Endothelial cell of umbilical vein (primary cell): ENCODE measurements around the gene WSB1. TPM values are rescaled to one million over a fixed set of nuclear protein-coding genes. Genes with fewer than 3 reads are reported as not detected.

Experiments
- BruUV-seq: library from RNA; stranded (reverse); fragments of 400-500 nt; replicated peaks from 2 replicates; lab custom pipeline; 2021; lab: Mats Ljungman, UMichigan
- CTCF ChIA-PET: fragments of 300-600, 350-600 bp; sonication (Branson Sonifier 250); formaldehyde crosslinking; loops from one replicate; lab custom pipeline; 2021; ENCODE audit warnings: antibody characterized with exemption, inconsistent platforms; lab: Charles Lee
- POLR2A ChIA-PET: fragments of 300-600, 350-600 bp; sonication (Branson Sonifier 250); formaldehyde crosslinking; loops from one replicate; lab custom pipeline; 2021; ENCODE audit warnings: antibody characterized with exemption, inconsistent platforms; lab: Charles Lee
- DNase-seq: peaks from one replicate; pipeline ENCODE4 v3.0.0-alpha.2; 2011; ENCODE audit warnings: low read depth, low spot score
- FAIRE-seq: peaks from 2 replicates; lab custom pipeline; 2011; peaks lifted over from hg19 to GRCh38; lab: Jason Lieb, UNC
- H2AFZ ChIP-seq: 2 replicates; pipeline ENCODE4 v1.6.0; 2012; ENCODE audit warnings: low read depth, low read length, control low read depth, inconsistent platforms
- H3K27ac ChIP-seq: 2 replicates; pipeline ENCODE4 v1.5.1; 2011; ENCODE audit warnings: low read depth, mild to moderate bottlenecking, control low read depth, low read length, moderate library complexity; ENCODE audit not compliant: insufficient read depth
- H3K27me3 ChIP-seq, 2 experiments: 2 replicates each; pipeline versions ENCODE4 v1.6.0 to v1.6.1; 2011; ENCODE audit warnings: low read length in 2 of 2, mixed read lengths in 1 of 2; ENCODE audit not compliant: control insufficient read depth in 2 of 2, insufficient read depth in 2 of 2
- H3K36me3 ChIP-seq, 2 experiments: 2 replicates in 1 of 2; 3 replicates in 1 of 2; pipeline ENCODE4 v1.5.1; 2011; ENCODE audit warnings: low read length in 2 of 2, mild to moderate bottlenecking in 1 of 2, moderate library complexity in 1 of 2; ENCODE audit not compliant: control insufficient read depth in 2 of 2, insufficient read depth in 2 of 2; ENCODE audit errors: extremely low read depth in 1 of 2
- H3K4me1 ChIP-seq: 3 replicates; pipeline ENCODE4 v1.5.1; 2011; ENCODE audit warnings: mild to moderate bottlenecking, low read length; ENCODE audit not compliant: control insufficient read depth, insufficient read depth; ENCODE audit errors: extremely low read depth
- H3K4me2 ChIP-seq: 2 replicates; pipeline ENCODE4 v1.6.1; 2011; ENCODE audit warnings: low read length, control low read depth, mixed read lengths; ENCODE audit not compliant: insufficient read depth
- H3K4me3 ChIP-seq, 3 experiments: fragments of 200-600 bp in 1 of 3; sonication (generic), shearing (Covaris generic) in 1 of 3; replicated peaks in 1 of 3; 2 replicates each; pipeline ENCODE4 v1.5.1; 2011 to 2016; ENCODE audit warnings: control low read depth in 3 of 3, low read length in 3 of 3, mild to moderate bottlenecking in 2 of 3, inconsistent platforms in 1 of 3, low read depth in 1 of 3, moderate library complexity in 1 of 3; ENCODE audit not compliant: insufficient read depth in 1 of 3
- H3K79me2 ChIP-seq: 2 replicates; pipeline ENCODE4 v1.6.0; 2012; ENCODE audit warnings: low read length, inconsistent platforms; ENCODE audit not compliant: control insufficient read depth, insufficient read depth
- H3K9ac ChIP-seq: replicated peaks from 2 replicates; pipeline ENCODE3; 2011; ENCODE audit warnings: low read length, control low read depth; ENCODE audit not compliant: insufficient read depth; ENCODE audit errors: extremely low read depth
- H3K9me1 ChIP-seq: replicated peaks from 3 replicates; pipeline ENCODE4 v1.6.0; 2011; ENCODE audit warnings: mild to moderate bottlenecking, low read length; ENCODE audit not compliant: control insufficient read depth, insufficient read depth; ENCODE audit errors: extremely low read depth
- H3K9me3 ChIP-seq: replicated peaks from 2 replicates; pipeline ENCODE4 v1.5.1; 2012; ENCODE audit warnings: low read length, inconsistent platforms; ENCODE audit not compliant: control insufficient read depth, insufficient read depth
- H4K20me1 ChIP-seq: replicated peaks from 2 replicates; pipeline ENCODE3; 2011; ENCODE audit warnings: mild to moderate bottlenecking, low read length; ENCODE audit not compliant: control insufficient read depth, insufficient read depth; ENCODE audit errors: extremely low read depth
- EZH2 ChIP-seq: IDR thresholded peaks from 2 replicates; pipeline ENCODE4 v1.6.1; 2012; ENCODE audit warnings: borderline replicate concordance, low read depth, mild to moderate bottlenecking, moderate library complexity, low read length, inconsistent platforms; ENCODE audit not compliant: severe bottlenecking
- FOS ChIP-seq: IDR thresholded peaks from 2 replicates; pipeline ENCODE4 v1.6.1; 2011; ENCODE audit warnings: mild to moderate bottlenecking, low read length, moderate library complexity, borderline replicate concordance; ENCODE audit not compliant: insufficient read depth
- GATA2 ChIP-seq: IDR thresholded peaks from 2 replicates; pipeline ENCODE4 v1.7.0; 2011; ENCODE audit warnings: low read depth, mild to moderate bottlenecking, moderate library complexity, mixed read lengths, low read length; ENCODE audit not compliant: insufficient read length, insufficient read depth
- JUN ChIP-seq: IDR thresholded peaks from 2 replicates; pipeline ENCODE4 v1.6.1; 2011; ENCODE audit warnings: borderline replicate concordance, low read depth; ENCODE audit not compliant: insufficient read length, insufficient read depth
- MYC ChIP-seq: IDR thresholded peaks from one replicate; pipeline ENCODE4 v1.6.1; 2011; ENCODE audit warnings: mild to moderate bottlenecking, low read depth, low read length
- POLR2A ChIP-seq: IDR thresholded peaks from 2 replicates; pipeline ENCODE4 v1.6.1; 2012; ENCODE audit warnings: low read depth, mild to moderate bottlenecking, control low read depth, low read length
- POLR2AphosphoS5 ChIP-seq: IDR thresholded peaks from 2 replicates; pipeline ENCODE4 v1.6.1; 2012; ENCODE audit warnings: low read depth, mild to moderate bottlenecking, control low read depth, low read length, moderate library complexity; ENCODE audit not compliant: insufficient read depth
- dilution Hi-C: fragments of 300-500 bp; cut with MboI; formaldehyde crosslinking; loops from one replicate; pipeline ENCODE4 v1.15.0; 2019; ENCODE audit warnings: low sequenced_read_pairs; ENCODE audit not compliant: extremely low pct_ligation_motif_present
- intact Hi-C: fragments of 100-400 bp; cut with micrococcal nuclease; formaldehyde crosslinking; loops from one replicate; pipeline ENCODE4 v1.10.0; 2022
- polyA plus RNA-seq, 4 experiments: library from polyadenylated mRNA; depleted of rRNA in 3 of 4; stranded (reverse) in 3 of 4; unstranded in 1 of 4; fragments of >200 nt; gene quantifications; 2 replicates each; pipeline versions ENCODE4 v1.2.1 to v1.2.3, GENCODE V29; 2011 to 2012; ENCODE audit warnings: missing spikeins in 1 of 4
- total RNA-seq: library from RNA; stranded (reverse); gene quantifications from 2 replicates; pipeline ENCODE4 v1.2.3, GENCODE V29; 2021
- TF ChIP-seq, protein P1 (sequence below), 2 donors: IDR thresholded peaks; 1 replicate in 1 of 2; 2 replicates in 1 of 2; pipeline ENCODE4 v1.5.1; 2011; ENCODE audit warnings: low read length in 2 of 2, mild to moderate bottlenecking in 2 of 2, moderate library complexity in 2 of 2, control low read depth in 1 of 2, inconsistent platforms in 1 of 2, low read depth in 1 of 2; ENCODE audit not compliant: insufficient read depth in 1 of 2; ENCODE audit errors: extremely low read depth in 1 of 2
- TF ChIP-seq, protein P2 (sequence below): IDR thresholded peaks from 2 replicates; pipeline ENCODE4 v1.6.1; 2011; ENCODE audit not compliant: insufficient read depth, insufficient read length

Gene WSB1
- total and polyA plus RNA-seq, 2 donors (not counting 3 experiments of a cell fraction or from before 2014, with no cell fraction given) = 471 to 736 TPM

DNA sequence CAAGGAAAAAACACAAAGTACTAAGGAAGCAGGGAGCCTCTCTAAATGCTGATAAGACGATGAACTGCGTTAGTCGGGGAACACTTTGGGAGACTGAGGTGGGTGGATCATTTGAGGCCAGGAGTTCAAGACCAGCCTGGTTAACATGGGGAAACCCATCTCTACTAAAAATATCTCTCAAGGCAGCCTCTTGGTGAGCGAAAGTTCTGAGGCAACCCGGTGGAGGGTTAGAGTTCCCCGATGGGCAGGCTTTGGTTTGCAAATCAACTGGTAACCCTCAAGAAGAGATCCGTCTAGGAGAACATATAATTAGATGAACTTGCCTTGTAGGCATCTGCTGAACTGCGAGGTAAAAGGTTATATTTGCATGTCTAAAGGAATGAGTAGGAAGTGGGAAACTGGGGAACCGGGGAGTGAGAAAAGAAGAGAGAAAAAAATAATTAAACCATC lies 44.6 kb downstream of the WSB1 start:
- H4K20me1 ChIP-seq = no peaks in the 10 kb centered on the region
- FAIRE-seq = no peak
- dilution Hi-C loops (no loop called here), intact Hi-C loops (no loop called here)
- H3K27me3 ChIP-seq = no peaks in the 10 kb centered on the region
- H3K4me2 ChIP-seq = no peak overlapping the region
- no peaks in the 10 kb centered on the region for H3K79me2 ChIP-seq
- TF ChIP-seq POLR2A = no peak
- TF ChIP-seq GATA2 = no peak
- no peak for TF ChIP-seq MYC
- no peak for TF ChIP-seq EZH2
- TF ChIP-seq JUN = no peak
- TF ChIP-seq, protein P1, sequence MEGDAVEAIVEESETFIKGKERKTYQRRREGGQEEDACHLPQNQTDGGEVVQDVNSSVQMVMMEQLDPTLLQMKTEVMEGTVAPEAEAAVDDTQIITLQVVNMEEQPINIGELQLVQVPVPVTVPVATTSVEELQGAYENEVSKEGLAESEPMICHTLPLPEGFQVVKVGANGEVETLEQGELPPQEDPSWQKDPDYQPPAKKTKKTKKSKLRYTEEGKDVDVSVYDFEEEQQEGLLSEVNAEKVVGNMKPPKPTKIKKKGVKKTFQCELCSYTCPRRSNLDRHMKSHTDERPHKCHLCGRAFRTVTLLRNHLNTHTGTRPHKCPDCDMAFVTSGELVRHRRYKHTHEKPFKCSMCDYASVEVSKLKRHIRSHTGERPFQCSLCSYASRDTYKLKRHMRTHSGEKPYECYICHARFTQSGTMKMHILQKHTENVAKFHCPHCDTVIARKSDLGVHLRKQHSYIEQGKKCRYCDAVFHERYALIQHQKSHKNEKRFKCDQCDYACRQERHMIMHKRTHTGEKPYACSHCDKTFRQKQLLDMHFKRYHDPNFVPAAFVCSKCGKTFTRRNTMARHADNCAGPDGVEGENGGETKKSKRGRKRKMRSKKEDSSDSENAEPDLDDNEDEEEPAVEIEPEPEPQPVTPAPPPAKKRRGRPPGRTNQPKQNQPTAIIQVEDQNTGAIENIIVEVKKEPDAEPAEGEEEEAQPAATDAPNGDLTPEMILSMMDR (IDR thresholded peaks at IDR 0.05; ENCODE audit: extremely low read depth in 1 of 2, insufficient read depth in 1 of 2, low read depth in 1 of 2, low read length in 2 of 2) = no peak
- TF ChIP-seq, protein P2, sequence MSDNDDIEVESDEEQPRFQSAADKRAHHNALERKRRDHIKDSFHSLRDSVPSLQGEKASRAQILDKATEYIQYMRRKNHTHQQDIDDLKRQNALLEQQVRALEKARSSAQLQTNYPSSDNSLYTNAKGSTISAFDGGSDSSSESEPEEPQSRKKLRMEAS = no peak
- TF ChIP-seq FOS = no peak
- TF ChIP-seq POLR2AphosphoS5 = no peak
- no peak overlapping the region for H2AFZ ChIP-seq
- ChIA-PET POLR2A (no interaction called here), CTCF (interaction anchor here (1.4 kb wide), 1 partner anchor 117 kb away, joined by 3 read pairs; the partner anchor contains the start of gene KSR1)
- no peaks in the 10 kb centered on the region for H3K9me1 ChIP-seq
- H3K4me3 ChIP-seq = no peak overlapping the region
- no peaks in the 10 kb centered on the region for H3K9me3 ChIP-seq
- no peak overlapping the region for H3K27ac ChIP-seq
- no peaks in the 10 kb centered on the region for H3K36me3 ChIP-seq
- BruUV-seq = no TSS peak
- DNase-seq = no peak
- peaks cover 12% of the 10 kb centered on the region for H3K4me1 ChIP-seq
- H3K9ac ChIP-seq = no peak overlapping the region
